Erythroblast (primary cell): ENCODE measurements around the gene CFAP210.

Source experiments
- GATA1 ChIP-seq: IDR thresholded peaks from 2 replicates; pipeline ENCODE4 v1.6.1; 2011; ENCODE audit warnings: low read depth, mild to moderate bottlenecking, control low read depth, low read length, moderate library complexity
- POLR2A ChIP-seq: IDR thresholded peaks from 2 replicates; pipeline ENCODE4 v1.6.1; 2011; ENCODE audit warnings: mild to moderate bottlenecking, low read length

- TF ChIP-seq POLR2A, result no peak
- TF ChIP-seq GATA1, result no peak
Measured at GRCh38 chr2:169653636-169654035, 40.6 kb downstream of the CFAP210 start.
